ENCODE measurements around the gene C22orf15. TPM values are rescaled to one million over a fixed set of nuclear protein-coding genes. Genes with fewer than 3 reads are reported as not detected.
"Not testable (repeated sequence)": the region's sequence is repeated elsewhere in the genome, so short reads cannot be mapped to it uniquely, and the experiment has no call there.

C22orf15 gene
- total RNA-seq, 1 donor = 0.18 TPM

- TF ChIP-seq CTCF (IDR thresholded peaks at IDR 0.05; ENCODE audit: insufficient read depth, low read length) = no peak
- DNase-seq (ENCODE audit: low read depth) = no peak
These were observed 44.2 kb upstream of the C22orf15 start for GRCh38 chr22:23718371-23719165.

GRCh38 chr22:23720855-23721254 lies 41.9 kb upstream of the C22orf15 start:
- H3K4me3 ChIP-seq (ENCODE audit: low read depth, low read length) = no peak overlapping the region
- no peak for DNase-seq (ENCODE audit: low read depth)
- TF ChIP-seq CTCF (IDR thresholded peaks at IDR 0.05; ENCODE audit: insufficient read depth, low read length) = no peak

More at GRCh38 chr22:23718371-23719165, 44.2 kb upstream of the C22orf15 start:
- no peak overlapping the region for H3K4me3 ChIP-seq (ENCODE audit: low read depth, low read length)

GRCh38 chr22:23722160-23722559 lies 40.6 kb upstream of the C22orf15 start:
- no peak for DNase-seq (ENCODE audit: low read depth)
- TF ChIP-seq CTCF (IDR thresholded peaks at IDR 0.05; ENCODE audit: insufficient read depth, low read length) = no peak
- H3K4me3 ChIP-seq (ENCODE audit: low read depth, low read length) = no peak overlapping the region

- no peak for DNase-seq (ENCODE audit: low read depth)
- no peak overlapping the region for H3K4me3 ChIP-seq (ENCODE audit: low read depth, low read length)
- TF ChIP-seq CTCF (IDR thresholded peaks at IDR 0.05; ENCODE audit: insufficient read depth, low read length) = no peak
These were observed 40.1 kb upstream of the C22orf15 start for GRCh38 chr22:23722724-23723123.

GRCh38 chr22:23728108-23728507 lies 34.7 kb upstream of the C22orf15 start:
- DNase-seq (ENCODE audit: low read depth); H3K4me3 ChIP-seq (ENCODE audit: low read depth, low read length): not testable (repeated sequence)

GRCh38 chr22:23737696-23738095 lies 25.1 kb upstream of the C22orf15 start:
- DNase-seq (ENCODE audit: low read depth) = no peak
- no peak for TF ChIP-seq CTCF (IDR thresholded peaks at IDR 0.05; ENCODE audit: insufficient read depth, low read length)
- H3K4me3 ChIP-seq (ENCODE audit: low read depth, low read length) = no peak overlapping the region

- no peak for DNase-seq (ENCODE audit: low read depth)
- TF ChIP-seq CTCF (IDR thresholded peaks at IDR 0.05; ENCODE audit: insufficient read depth, low read length) = no peak
- H3K4me3 ChIP-seq (ENCODE audit: low read depth, low read length) = no peak overlapping the region
These were observed 20.1 kb upstream of the C22orf15 start for GRCh38 chr22:23742505-23743264.
